HG03378 (cell line): Measurements from ENCODE around the gene AQP1.

Experiments
- ATAC-seq: cut with Tn5 transposase; IDR thresholded peaks from one replicate; pipeline ENCODE4 v1.9.1; 2021; ENCODE audit warnings: mild to moderate bottlenecking, moderate library complexity; ENCODE audit not compliant: unreplicated experiment

AQP1 gene

DNA sequence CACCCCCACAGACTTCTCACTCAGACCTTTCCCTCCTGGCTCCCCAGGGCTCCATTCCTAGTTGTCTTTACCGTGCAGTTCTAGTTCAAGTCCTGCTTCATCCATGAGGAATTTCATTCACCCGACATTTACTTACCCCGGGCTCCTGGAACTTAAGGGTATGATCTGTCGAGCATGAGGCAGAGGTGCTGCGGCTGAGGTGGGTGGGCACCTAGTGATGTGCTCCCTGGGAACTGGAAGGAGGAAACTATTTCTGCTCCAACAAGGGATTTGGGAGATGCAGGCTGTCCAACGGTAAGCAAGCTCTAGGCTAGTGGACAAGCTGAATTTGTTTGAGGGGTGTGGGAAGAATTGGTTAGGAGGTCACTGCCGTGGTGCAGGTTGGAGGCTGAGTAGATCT lies 30.2 kb upstream of the AQP1 start:
- no peak for ATAC-seq

DNA sequence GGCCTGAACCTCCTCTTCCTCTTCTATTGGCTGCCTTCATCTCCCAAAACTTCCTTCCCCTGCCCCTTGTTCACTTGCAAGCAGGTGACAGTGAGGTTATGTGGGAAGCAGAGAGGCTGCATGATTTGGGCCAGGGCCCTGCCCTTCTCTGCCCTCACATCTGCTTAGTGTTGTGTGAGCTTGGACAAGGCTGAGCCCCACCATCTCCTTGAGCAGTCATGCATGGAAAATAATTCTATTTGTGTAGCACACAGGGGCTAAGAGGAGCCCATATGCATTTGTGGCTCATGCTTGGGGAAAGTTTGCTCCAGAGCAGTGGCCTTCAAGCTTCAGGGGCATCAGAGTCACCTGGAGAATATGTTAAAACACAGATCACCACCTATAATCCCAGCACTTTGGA lies 26.8 kb upstream of the AQP1 start:
- ATAC-seq, result no peak

DNA sequence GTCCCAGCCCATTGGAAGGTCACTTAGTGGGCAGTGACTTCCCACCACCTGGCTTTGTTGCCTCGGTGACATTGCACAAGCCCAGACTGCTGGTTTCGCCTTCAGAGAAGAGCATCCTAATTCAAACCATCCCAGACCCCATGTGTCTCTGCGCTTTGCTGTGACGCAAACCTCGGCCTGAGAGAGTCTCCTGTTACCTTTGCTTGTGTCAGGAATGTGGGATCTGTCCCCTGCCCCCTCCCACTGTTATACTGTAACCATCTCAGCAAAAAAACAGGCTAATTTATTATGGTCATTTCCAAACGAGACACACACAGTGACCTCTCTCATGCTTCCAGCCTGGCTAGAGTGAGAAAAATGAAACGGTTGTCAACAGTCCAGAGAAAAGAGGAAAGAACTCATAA lies 25.0 kb upstream of the AQP1 start:
- ATAC-seq, result no peak

DNA sequence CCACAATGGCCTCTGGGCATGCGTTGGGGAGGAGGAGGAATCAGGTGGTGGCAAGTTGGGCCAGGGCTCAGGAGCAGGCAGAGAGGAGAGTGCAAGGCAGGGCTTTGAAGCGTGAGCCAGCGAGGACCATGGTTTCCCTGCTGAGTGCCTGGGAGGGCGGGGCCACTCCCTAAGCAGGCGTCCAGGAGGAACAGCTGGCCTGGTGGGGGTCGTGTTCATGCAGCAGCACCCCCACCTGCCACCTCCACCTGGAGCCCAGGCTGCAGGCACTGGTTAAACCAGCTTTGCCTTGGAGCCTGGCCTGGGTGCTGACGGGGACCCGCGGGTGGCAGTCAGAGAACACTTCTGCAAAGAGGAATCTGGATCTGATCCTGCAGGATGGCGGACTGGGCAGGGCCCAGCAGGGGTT lies 24.2 kb upstream of the AQP1 start:
- no peak for ATAC-seq

DNA sequence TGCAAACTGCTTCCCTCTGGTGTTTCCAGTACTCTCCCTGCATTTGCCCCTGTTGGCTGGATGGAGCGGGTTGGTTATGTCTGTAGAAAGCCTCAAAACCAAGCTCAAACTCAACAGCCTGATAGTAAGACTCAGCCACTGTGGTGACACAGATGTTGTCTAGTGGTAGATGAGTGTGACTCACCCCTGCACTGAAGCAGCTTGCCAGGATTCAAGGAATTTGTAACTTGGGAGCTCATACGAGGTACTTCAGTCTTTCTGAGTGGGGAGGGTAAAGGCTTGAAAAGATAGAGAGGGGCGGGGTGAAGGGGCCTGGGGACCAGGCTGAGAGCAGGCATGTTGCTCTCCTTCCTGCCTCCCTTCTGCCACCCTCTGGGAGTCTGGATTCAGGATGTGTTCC lies 22.9 kb upstream of the AQP1 start:
- no peak for ATAC-seq

DNA sequence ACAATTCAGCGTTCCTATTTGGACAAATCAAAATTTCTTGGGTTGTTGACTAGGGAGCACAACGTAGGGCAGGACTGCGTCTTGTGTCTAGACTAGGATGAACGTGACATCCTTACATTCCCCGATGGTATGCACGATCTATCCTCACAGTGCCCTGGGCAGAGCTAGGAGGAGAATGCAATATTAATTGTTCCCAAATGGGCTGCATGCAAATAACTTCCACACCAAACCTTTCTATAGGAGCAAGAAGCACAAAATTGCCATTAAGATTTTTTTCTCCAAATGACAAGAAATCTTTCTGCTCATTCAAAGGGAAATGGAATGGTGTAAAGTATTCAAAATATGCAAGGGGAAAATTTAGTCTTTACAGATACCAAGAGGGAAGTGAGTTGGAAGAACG lies 21.4 kb upstream of the AQP1 start:
- ATAC-seq, result no peak

DNA sequence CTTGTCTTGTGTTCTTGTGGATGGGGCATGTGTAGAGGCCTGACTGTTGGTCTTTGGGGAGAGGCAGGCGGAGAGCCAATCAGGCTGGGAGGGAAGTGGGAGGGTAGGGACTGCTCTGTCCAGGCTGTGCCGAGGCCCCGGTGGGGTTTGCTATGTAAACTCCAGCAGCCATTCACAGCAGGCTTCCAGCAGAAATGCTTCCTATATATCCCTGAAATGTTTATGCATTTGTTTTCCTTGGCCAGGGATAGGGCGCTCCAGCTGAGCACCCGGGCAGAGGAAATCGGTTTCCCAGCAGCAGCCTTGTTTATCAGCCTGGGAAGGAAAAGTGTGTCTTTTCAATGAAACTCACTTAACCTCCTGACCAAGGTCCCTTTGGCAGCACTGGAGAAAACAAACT lies 18.3 kb upstream of the AQP1 start:
- ATAC-seq, result no peak

DNA sequence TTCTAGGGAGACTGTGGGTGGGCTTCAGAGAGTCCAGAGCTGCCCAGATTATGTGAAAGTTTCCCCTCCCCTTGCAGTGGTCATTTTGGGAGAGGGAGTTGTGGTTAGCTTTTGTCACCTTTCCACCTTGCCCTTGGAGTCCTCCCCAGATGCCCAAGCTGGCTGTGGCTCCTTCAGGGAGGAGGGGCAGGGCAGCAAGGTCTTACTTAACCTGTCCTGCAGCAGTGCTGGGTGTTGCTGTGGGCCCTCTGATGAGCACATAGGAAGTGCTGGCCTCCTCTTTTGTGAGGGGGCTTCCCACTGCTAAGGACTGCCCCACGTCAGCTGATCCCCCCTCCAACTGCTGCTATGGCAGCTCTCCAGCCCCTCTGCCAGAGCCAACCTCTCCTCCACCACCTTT lies 17.6 kb upstream of the AQP1 start:
- no peak for ATAC-seq

DNA sequence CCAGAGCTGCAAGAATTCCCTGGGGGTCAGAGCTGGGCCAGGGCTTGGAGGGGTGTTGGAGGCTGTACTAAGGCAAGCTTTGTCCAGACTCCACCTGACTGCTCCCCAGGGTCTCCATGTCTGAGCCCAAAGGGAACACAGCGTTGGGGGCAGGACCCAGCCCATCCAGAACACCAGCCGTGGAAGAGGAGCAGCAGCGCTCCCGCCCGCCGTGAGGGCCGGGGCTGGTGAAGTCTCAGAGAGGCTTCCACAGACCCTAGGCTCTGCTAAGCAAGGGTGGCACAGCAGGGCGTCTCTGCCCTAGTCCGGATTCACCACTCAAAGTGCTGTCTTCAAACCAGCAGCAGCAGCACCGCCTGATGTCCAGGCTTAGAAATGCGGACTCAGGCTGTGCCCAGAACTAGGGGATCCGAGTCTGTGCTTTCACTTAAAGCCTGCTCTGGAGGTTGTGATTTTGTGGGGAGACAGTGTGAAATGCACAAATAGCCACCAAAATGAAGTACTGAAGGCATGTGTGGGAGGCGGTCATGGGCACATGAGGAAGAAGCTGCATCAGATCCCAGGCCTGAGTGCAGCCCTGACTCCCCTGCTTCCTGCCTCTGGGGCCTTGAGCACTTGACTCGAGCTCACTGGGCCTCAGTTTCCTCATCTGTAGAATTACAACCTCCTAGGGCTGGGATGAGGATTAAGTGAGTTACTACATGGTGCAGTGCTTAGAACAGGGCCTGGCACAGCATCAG lies 16.6 kb upstream of the AQP1 start:
- no peak for ATAC-seq

DNA sequence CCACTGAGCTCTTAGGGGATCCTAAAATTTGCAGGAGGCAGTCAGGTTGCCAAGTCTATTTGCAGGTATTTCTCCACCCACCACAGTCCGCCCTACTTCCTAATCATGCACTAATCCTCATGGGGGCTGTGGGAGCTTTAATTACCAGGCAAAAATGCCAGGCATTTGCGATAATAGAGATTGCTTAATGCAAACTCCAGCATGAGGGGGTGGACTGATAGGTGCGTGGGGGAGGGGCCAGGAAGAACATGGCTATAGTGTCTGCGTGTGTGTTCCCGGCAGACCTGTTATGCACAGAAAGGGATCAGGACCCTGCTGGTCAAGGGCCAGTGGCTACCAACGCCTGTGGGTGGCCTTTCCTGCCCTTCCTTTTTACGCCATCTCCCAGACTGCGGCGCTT lies 15.6 kb upstream of the AQP1 start:
- ATAC-seq, result no peak

DNA sequence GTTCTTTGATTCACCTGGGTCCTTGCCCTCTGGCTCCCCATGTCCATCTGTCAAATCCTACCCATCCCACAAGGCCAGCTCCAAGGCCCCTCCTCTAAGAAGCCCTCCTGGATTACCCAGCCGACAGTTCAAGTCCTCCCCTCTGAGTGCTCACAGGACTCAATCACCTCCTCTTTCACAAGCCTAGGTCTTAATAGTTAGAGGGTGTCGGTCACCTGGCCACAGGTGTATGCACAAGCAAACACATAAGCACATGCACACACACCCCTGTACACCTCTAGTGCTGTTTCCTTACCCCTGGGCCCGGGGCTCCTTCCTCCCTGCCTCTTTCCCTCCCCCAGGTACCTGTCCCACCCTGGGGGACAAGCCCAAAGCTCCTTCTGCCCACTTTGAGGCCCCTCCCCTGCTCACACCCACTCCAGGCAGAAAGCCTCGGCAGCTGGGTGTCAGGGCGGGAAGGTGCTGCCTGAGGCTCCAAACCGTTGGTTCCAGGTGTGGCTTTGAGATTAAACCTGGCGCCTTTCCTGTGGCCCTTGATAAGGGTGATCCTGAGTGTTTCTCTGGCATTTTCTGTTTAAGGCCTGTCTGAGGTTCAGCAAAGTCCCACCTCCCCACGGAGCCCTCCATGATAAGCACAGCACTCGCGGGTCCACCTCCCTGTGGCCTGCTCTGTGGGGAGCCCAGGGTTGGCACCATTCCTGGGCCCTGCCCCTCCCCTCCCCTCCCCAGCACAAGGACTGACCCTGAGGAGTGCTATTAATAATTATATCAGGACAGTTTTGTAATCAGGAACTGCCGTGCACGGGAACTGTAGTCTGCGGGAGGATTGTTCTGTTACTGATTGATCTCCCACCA lies 14.6 kb upstream of the AQP1 start:
- no peak for ATAC-seq

DNA sequence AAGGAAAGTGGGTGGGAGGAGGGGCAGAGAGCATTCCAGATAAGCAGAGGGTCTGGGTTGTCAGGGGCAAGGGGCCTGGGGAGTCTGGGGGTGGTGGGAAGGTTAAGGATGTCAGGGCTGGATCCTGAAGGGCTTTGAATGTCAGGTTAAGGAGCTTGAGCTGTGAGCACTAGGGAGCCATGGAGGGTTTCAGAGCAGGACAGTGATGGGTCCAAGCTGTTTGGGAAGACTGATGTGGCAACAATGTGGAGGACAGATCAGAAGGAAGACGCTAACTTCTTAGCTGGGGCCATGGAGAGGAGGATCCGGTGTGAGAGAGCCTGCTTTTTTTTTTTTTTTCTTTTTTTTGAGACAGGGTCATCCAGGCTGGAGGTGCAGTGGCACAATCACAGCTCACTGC lies 13.9 kb upstream of the AQP1 start:
- ATAC-seq, result no peak

DNA sequence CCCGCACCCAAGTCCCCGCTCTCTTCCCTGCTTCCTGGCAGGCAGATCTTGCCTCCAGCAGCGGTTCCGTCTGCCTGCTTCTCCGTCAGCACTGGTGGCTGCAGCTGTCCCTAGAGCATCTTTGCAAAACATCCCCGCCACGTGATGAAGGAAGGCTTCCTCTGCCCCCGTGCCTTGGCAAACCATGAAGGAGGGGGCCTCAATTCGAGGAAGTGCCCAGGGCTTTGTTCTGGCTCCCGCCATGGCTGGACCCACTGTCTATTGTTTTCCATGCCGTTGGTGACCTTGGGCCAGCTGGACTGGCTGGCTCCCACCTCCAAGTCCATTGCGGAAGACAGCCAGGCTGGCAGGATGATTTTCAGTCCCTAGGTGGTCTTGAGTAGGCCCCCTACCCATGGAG lies 13.2 kb upstream of the AQP1 start:
- no peak for ATAC-seq

DNA sequence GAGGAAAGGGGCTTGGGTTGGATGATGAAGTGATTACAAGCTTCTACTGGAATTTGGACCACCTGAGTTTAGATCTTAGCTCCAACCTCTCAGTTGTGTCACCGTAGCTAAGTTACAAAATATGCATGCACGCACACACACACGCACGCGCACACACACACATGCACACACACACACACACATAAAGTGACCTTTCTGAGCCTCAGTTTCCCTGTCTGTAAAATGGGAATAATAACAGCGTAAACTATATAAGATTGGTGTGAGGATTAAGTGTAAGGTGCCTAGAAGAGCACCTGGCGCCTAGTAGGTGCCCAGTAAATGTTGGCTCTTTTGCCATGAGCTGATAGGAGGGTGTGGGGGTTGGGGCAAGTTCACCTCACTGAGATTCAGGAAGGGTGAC lies 12.6 kb upstream of the AQP1 start:
- no peak for ATAC-seq

DNA sequence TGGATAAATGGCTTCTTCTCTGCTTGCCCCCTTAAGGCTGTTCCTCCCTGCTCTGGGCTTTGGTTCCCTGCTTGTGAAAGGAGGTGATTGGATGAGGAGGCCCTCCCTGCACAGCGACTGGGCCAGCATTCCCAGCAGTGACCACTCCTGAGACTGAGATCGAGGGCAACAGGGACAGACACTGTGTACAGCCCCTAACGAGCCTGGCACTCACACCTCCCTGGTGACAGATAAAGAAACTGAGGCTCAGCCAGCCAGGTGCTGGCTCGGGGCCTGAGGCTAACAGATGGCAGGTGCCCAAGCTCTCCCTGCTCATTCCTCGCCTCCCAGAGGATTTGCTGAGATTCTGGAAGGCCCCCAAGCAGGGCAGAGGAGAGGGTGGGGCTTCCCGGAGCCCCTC lies 12.0 kb upstream of the AQP1 start:
- no peak for ATAC-seq

DNA sequence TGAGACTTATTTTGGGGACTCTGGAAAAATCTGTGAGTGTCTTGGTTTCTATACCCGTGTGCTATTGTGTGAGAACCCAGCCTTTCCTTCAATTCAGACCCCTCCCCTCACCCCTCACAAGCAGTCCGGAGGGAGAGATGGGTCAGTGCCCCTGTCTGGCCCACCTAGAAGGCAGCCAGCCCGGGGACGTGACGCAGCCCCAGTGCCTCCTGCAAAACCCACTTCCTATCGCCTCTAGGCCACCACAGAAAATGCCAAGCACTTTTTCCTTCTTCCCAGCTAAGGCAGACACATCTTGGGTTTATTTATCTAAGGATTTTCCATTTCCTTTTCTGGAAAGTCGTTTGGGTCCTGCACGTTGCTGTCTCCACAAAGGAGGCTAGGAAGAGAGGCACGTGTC lies 11.6 kb upstream of the AQP1 start:
- ATAC-seq, result no peak

DNA sequence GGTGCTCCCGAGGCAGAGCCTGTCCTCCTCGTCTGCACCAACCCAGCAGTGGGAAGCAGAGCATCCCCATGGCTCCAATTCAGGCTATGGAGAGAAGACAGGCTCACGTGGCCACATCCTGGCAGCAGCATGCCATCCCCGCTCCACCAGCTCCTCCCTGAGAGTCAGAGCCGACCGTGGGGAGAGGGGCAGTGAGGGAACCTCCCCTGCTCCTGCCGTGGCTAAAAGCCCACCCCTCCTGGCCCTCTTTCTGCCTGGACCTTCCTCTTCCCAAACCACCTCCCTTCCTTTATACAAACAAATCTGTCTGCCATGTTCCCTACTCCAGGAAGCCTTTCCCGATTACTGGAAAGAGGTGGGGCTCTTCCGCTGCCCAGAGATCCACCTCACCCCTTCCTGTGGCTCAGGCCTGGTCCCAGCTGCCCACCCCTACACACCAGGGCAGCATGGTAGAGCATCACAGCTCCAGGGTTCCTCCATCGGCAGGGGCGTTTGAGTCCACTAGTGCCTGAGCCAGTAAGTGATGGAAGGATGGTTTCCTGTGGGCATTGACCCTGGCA lies 10.8 kb upstream of the AQP1 start:
- ATAC-seq, result no peak

DNA sequence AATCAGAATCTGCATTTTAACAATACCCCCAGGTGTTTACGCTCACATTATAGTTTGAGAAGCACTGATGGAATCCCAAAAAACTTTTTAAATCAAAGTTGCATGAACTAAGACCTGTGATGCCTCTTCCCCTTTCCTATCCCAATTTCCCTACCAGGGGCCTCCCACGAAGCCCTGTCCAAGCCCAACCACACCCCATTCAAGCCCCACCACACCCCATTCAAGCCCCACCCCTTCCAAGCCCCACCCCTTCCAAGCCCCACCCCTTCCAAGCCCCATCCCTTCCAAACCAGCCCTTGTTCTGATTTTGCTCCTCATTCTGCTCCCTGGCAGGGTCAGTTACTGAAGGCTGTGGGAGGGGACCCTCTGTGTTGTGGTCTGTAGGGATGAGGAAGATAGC lies 9.8 kb upstream of the AQP1 start:
- ATAC-seq, result no peak

DNA sequence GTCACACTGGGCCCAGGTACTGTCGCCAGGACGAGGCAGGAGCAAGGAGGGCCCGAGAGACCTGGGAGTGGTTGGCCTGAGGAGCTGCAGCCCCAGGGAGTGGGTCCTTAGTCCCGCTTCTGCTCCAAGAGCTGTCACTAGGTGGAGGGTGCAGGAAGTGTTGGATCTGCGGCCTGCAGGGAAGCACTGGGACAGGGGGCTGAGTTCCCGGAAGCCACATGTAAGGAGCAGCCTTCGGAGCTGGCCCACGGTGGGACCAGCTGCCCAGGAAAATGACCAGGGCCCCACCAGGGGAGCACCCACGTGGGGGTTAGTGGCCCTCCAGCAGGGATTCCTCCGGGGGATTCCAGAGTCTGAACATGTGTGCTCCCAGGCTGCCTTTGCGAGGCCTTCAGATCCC lies 9.2 kb upstream of the AQP1 start:
- ATAC-seq, result no peak

DNA sequence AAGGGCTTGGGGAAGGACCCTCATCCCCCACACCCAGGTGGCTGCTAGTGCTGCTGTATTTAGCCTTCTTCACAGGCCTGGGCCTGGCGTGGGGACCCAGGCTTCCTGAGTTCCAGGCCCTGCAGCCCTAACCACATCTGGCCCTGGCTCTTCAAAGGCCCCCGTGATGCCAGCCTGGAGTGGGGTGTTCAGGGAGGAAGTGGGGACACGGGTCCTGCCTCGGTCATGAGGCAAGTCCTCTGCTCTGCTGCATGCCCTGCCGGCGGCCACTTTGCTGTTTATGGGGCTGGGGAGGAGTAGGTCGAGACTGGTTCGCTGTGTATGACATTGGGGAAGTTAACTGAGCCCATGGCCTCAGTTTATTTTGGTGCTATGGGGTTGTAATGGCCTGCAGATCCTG lies 8.5 kb upstream of the AQP1 start:
- ATAC-seq, result no peak

DNA sequence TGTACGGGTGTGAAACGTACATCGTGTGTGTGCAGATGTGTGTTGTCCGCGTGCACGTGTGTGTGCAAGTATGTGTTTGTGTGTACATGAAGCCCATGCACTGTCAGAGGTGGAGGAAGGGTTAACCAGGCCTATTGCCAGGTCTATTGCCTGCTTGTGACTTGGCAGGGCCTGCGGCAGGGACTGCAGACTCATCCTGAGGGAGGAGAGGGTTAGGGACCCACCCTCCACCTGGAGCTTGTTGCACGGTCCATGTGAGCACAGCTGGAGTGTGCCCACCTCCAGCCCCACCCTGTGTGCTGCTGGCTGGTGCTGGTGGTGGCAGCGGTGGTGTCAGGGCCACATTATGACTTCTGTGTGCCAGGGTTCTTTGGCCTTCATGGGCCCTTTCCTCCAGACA lies 7.1 kb upstream of the AQP1 start:
- no peak for ATAC-seq
